ENCODE data around the gene ABHD17B. TPM values are rescaled to one million over a fixed set of nuclear protein-coding genes. Genes with fewer than 3 reads are reported as not detected.

ABHD17B gene
- polyA plus RNA-seq, 1 experiment: 9.0 TPM

DNA sequence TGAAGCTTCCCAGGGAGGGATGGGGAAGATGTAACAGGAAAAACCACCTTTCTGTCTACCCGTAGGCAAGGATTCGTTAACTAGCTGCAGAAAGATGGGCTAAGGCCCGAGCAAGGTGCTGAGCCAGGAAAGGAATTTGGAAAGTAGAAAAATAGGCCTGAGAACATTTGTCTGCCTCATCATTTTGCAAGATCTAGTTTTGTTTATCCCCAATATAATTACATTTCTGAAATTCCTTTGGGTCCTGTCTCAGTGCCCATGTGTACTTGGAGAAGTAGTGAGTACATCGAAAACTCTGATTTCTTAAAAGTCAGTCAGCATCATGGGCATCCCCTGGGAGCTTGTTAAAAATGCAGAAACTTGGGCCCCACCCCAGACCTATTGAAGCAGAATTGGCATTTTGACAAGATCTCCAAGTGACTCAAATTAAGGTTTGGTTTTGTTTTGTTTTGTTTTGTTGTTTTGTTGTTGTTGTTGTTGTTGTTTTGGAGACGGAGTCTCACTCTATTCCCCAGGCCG, 90.5 kb downstream of the ABHD17B start:
- no peak for TF ChIP-seq CTCF (IDR thresholded peaks at IDR 0.05; ENCODE audit: insufficient read depth, low read depth, low read length)

GRCh38 chr9:71819115-71819739, 91.8 kb downstream of the ABHD17B start:
- POLR2A ChIA-PET: no interaction called here
- TF ChIP-seq CTCF (IDR thresholded peaks at IDR 0.05; ENCODE audit: insufficient read depth, low read depth, low read length): peak; percentile 69
- Histone ChIP-seq H3K27me3 (ENCODE audit: control insufficient read depth, insufficient read depth, low read length) (no peaks in the 10 kb centered on the region), H3K4me3 (ENCODE audit: low read depth, low read length) (no peak overlapping the region), H3K36me3 (ENCODE audit: control insufficient read depth, insufficient read depth, low read length) (no peaks in the 10 kb centered on the region)
- CTCF ChIA-PET: interaction anchor here (0.6 to 7.9 kb wide), 26 partner anchors 8 to 1378 kb away, joined by 3 to 65 read pairs (median 3); no protein-coding TSS in a partner anchor
- no peak for DNase-seq (ENCODE audit: low read depth)

More for the DNA sequence above, 90.5 kb downstream of the ABHD17B start:
- no peak for DNase-seq (ENCODE audit: low read depth)
- ChIA-PET POLR2A (no interaction called here), CTCF (interaction anchor here (0.7 to 7.9 kb wide), 8 partner anchors 9 to 536 kb away, joined by 3 to 65 read pairs (median 14); no protein-coding TSS in a partner anchor)
- H3K36me3 ChIP-seq (ENCODE audit: control insufficient read depth, insufficient read depth, low read length): no peaks in the 10 kb centered on the region
- H3K4me3 ChIP-seq (ENCODE audit: low read depth, low read length): no peak overlapping the region
- no peaks in the 10 kb centered on the region for H3K27me3 ChIP-seq (ENCODE audit: control insufficient read depth, insufficient read depth, low read length)

DNA sequence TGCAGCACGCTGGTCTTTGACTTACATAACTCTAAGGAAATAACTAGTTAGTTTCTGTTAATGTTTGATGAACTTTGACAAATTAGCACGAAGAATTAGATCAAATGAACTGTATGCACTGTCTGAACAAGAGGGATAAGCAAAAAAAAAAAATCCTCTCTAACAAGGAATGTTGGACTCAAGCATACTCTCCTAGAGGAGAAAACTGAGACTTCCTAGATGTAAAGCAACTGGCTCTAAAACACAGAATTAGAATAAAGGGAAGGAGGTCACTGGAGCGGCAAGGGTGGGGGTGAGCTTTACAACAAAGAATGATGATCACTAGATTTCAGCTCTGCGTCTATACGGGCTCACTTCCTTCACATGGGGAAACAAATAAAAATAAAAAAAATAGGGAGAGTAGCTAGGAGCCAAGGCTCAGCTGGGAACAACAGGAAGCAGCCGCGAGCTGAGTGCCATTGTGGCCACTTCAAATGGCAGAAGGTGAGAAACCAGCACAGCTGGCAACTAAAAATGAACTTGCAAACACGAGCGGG, 94.0 kb downstream of the ABHD17B start:
- POLR2A ChIA-PET: interaction anchor here (0.6 kb wide), 1 partner anchor 16 kb away, joined by 7 read pairs; no protein-coding TSS in a partner anchor
- Histone ChIP-seq H3K27me3 (ENCODE audit: control insufficient read depth, insufficient read depth, low read length) (no peaks in the 10 kb centered on the region), H3K4me3 (ENCODE audit: low read depth, low read length) (no peak overlapping the region), H3K36me3 (ENCODE audit: control insufficient read depth, insufficient read depth, low read length) (no peaks in the 10 kb centered on the region)
- no peak for DNase-seq (ENCODE audit: low read depth)
- no peak for TF ChIP-seq CTCF (IDR thresholded peaks at IDR 0.05; ENCODE audit: insufficient read depth, low read depth, low read length)
- CTCF ChIA-PET: interaction anchor here (0.6 to 7.9 kb wide), 7 partner anchors 9 to 209 kb away, joined by 3 to 65 read pairs (median 4); no protein-coding TSS in a partner anchor

Small RNA genes within 50 kb of the gene (small RNA-seq; reads per million reads assigned to genes)
- not detected for gene RF00019 (ENCODE audit: insufficient read length, low read depth, low replicate concordance)

Other genes starting within 250 kb of the ABHD17B start
- gene CEMIP2, start 142.7 kb downstream of the ABHD17B start, polyA plus RNA-seq (2011; rRNA removed): 117 and 120 TPM in 2 replicates
- gene C9orf85, start 446 bp upstream of the ABHD17B start, polyA plus RNA-seq (2011; rRNA removed): 16.1 and 19.1 TPM in 2 replicates
- not detected in 2 replicates for gene C9orf57, start 149.4 kb upstream of the ABHD17B start, polyA plus RNA-seq (2011; rRNA removed)
- not detected in 2 replicates for gene GDA, start 238.2 kb upstream of the ABHD17B start, polyA plus RNA-seq (2011; rRNA removed)

Data from BJ (cell line).